ENCODE measurements around the gene TCP11. TPM values are rescaled to one million over a fixed set of nuclear protein-coding genes. Genes with fewer than 3 reads are reported as not detected.
A peak's percentile ranks its signal among the peaks of the same experiment; 100 is the strongest.

TCP11 gene
- polyA plus RNA-seq, 1 of the 3 experiments (the other 2 are of a cell fraction) = 0.16 TPM

DNA sequence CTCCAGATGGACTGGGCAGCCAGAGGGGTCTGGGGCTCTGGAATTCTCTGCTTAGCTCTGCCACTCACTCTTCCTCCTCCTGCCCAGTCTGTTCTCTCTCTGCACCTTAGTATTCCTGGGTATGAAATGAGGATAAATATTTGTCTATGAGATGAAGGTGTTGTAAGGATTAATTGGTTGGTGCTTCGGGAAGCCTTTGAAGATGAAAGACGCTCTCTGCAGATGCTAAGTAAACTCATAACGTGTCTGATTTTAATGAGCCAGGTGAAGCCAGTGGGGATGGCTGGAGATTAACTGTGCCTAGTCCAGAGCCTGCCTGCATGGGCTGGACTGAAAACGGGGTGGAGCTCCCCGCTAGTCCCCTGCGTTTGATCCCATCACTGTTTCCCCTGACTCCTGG, 23.1 kb upstream of the TCP11 start (continued):
- TF ChIP-seq MEF2A (IDR thresholded peaks at IDR 0.05; ENCODE audit: borderline replicate concordance, low read depth) (no peak), FOXM1 (IDR thresholded peaks at IDR 0.05; ENCODE audit: low read depth) (no peak), SIN3A (IDR thresholded peaks at IDR 0.05; ENCODE audit: borderline replicate concordance, low read depth, low read length) (no peak)

DNA sequence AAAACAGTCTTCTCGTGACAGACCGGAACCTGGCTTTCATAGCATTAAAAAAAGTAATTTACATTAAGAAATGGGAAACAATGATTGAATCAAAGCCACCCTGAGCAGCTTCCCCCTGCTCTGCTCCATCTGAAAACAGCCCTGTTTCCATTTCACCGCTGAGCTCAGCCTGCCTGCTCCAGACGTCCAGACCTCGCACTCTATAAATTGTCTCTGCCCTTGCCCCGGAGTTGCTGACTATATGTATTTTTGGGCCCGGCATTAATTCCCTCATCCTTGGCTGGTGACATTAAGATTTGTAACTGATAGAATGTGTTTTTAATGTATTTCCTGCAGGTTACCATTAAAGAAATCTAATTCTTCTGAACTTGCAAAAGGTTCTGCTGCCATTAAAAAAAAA, 22.7 kb upstream of the TCP11 start:
- no peak overlapping the region for H2AFZ ChIP-seq (ENCODE audit: low read depth)
- no peak overlapping the region for H3K4me2 ChIP-seq
- POLR2A ChIA-PET = no interaction called here
- CTCF ChIA-PET = interaction anchor here (1.2 to 5.2 kb wide), 3 partner anchors 17 to 52 kb away, joined by 3 to 28 read pairs (median 3); no protein-coding TSS in a partner anchor
- no peaks in the 10 kb centered on the region for H3F3A ChIP-seq (replicated peaks; ENCODE audit: insufficient read depth)
- H3K9me2 ChIP-seq = no peaks in the 10 kb centered on the region
- H3K27ac ChIP-seq (ENCODE audit: low read depth in 2 of 2, low read length in 1 of 2) = no peak overlapping the region
- H3K4me1 ChIP-seq (ENCODE audit: control insufficient read depth in 1 of 2, insufficient read depth in 2 of 2, low read depth in 1 of 2, low read length in 1 of 2) = peaks cover 0 to 26% of the 10 kb centered on the region in 2 experiments; a peak in 2 of 4 replicates
- TF ChIP-seq FOXJ3 (CRISPR knock-in tag; IDR thresholded peaks at IDR 0.05) = no peak
- TF ChIP-seq GABPA (IDR thresholded peaks at IDR 0.05; ENCODE audit: low read depth) = no peak
- TF ChIP-seq EP300 (IDR thresholded peaks at IDR 0.05; ENCODE audit: borderline replicate concordance in 1 of 2, low read depth in 1 of 2, low read length in 1 of 2) = no peak
- no peak for TF ChIP-seq RCOR1 (IDR thresholded peaks at IDR 0.05; ENCODE audit: low read length)
- TF ChIP-seq, protein P1, sequence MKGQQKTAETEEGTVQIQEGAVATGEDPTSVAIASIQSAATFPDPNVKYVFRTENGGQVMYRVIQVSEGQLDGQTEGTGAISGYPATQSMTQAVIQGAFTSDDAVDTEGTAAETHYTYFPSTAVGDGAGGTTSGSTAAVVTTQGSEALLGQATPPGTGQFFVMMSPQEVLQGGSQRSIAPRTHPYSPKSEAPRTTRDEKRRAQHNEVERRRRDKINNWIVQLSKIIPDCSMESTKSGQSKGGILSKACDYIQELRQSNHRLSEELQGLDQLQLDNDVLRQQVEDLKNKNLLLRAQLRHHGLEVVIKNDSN (IDR thresholded peaks at IDR 0.05; ENCODE audit: borderline replicate concordance, low read depth) = no peak
- no peak for TF ChIP-seq TAF1 (IDR thresholded peaks at IDR 0.05; ENCODE audit: borderline replicate concordance, low read depth, low read length)
- no peak for TF ChIP-seq YY1 (IDR thresholded peaks at IDR 0.05; ENCODE audit: low read depth)
- no peak for TF ChIP-seq MXI1 (IDR thresholded peaks at IDR 0.05; ENCODE audit: low read depth, low read length)
- H3K27me3 ChIP-seq (ENCODE audit: insufficient read depth) = no peaks in the 10 kb centered on the region
- no peak for DNase-seq
- no peaks in the 10 kb centered on the region; the same call in 1 of the 2 replicates for H3K9me3 ChIP-seq
- no peaks in the 10 kb centered on the region for H3K36me3 ChIP-seq (replicated peaks in 1 of 2; ENCODE audit: control insufficient read depth in 1 of 2, insufficient read depth in 2 of 2, low read length in 1 of 2)
- H3K4me3 ChIP-seq (ENCODE audit: low read depth in 2 of 2, low read length in 1 of 2) = no peak overlapping the region
- H4K20me1 ChIP-seq (ENCODE audit: insufficient read depth) = no peaks in the 10 kb centered on the region
- no peaks in the 10 kb centered on the region for H3K79me2 ChIP-seq (ENCODE audit: insufficient read depth)
- H3K9ac ChIP-seq = no peak overlapping the region
- WGBS (ENCODE audit: low lambda C conversion rate) = 87% methylated on average over 7 of the region's 7 CpGs

DNA sequence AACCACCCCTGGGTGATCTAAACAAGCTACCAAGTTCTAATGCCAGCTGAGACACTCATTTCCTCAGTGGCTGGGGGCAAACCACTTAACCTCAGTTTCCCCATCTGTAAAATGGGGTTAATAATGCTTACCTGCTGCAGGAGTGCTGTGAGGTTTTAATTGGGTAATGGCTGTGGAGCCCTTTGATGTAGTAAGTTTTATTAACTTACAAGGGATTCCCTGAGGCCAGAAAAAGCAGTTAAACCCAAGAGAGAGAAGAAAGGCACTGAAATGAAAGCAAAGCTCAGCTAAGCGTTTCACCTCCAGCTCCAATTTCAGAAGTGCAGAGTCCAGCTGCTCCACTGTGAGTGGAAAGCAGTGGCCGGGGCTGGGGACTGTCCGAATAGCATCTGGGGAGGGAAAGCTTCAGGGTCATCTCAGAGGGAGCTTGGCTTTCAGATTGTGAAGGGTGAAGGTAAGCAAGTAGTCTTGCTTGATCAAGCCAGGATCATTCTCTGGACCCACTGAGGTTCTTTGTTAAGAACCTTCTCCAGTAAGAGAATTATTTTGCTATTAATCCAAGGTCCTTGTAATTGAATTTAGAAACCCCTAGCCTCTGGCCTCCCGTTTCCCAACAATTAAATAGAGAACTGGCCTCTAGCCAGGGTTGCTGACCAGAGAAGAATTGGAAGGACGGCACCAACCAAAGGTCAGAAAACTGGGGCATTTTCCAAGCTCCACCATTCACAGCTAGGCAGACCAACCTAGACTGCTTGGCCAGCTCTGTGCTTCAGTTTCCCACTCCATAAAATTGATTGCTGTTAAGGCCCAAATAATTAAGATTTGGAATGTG, 20.9 kb upstream of the TCP11 start:
- no peak for TF ChIP-seq TEAD4 (IDR thresholded peaks at IDR 0.05; ENCODE audit: borderline replicate concordance, insufficient read depth)
- TF ChIP-seq EZH2phosphoT487 (IDR thresholded peaks at IDR 0.05; ENCODE audit: borderline replicate concordance, low read depth) = no peak
- no peak for TF ChIP-seq GABPA (IDR thresholded peaks at IDR 0.05; ENCODE audit: low read depth)
- no peak for TF ChIP-seq SMC3 (IDR thresholded peaks at IDR 0.05; ENCODE audit: low read depth, low read length)
- TF ChIP-seq, protein P2, sequence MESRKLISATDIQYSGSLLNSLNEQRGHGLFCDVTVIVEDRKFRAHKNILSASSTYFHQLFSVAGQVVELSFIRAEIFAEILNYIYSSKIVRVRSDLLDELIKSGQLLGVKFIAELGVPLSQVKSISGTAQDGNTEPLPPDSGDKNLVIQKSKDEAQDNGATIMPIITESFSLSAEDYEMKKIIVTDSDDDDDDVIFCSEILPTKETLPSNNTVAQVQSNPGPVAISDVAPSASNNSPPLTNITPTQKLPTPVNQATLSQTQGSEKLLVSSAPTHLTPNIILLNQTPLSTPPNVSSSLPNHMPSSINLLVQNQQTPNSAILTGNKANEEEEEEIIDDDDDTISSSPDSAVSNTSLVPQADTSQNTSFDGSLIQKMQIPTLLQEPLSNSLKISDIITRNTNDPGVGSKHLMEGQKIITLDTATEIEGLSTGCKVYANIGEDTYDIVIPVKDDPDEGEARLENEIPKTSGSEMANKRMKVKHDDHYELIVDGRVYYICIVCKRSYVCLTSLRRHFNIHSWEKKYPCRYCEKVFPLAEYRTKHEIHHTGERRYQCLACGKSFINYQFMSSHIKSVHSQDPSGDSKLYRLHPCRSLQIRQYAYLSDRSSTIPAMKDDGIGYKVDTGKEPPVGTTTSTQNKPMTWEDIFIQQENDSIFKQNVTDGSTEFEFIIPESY (IDR thresholded peaks at IDR 0.05; ENCODE audit: borderline replicate concordance, low read depth) = no peak
- Histone ChIP-seq H3F3A (replicated peaks; ENCODE audit: insufficient read depth) (no peaks in the 10 kb centered on the region), H2AFZ (ENCODE audit: low read depth) (no peak overlapping the region), H3K4me1 (ENCODE audit: control insufficient read depth in 1 of 2, insufficient read depth in 2 of 2, low read depth in 1 of 2, low read length in 1 of 2) (peaks cover 0 to 26% of the 10 kb centered on the region in 2 experiments; a peak in 2 of 4 replicates), H3K9me3 (no peaks in the 10 kb centered on the region; the same call in 1 of the 2 replicates), H3K9me2 (no peaks in the 10 kb centered on the region), H4K20me1 (ENCODE audit: insufficient read depth) (no peaks in the 10 kb centered on the region), H3K27ac (ENCODE audit: low read depth in 2 of 2, low read length in 1 of 2) (no peak overlapping the region), H3K27me3 (ENCODE audit: insufficient read depth) (no peaks in the 10 kb centered on the region), H3K4me3 (ENCODE audit: low read depth in 2 of 2, low read length in 1 of 2) (no peak overlapping the region), H3K79me2 (ENCODE audit: insufficient read depth) (no peaks in the 10 kb centered on the region), H3K4me2 (no peak overlapping the region), H3K9ac (no peak overlapping the region), H3K36me3 (replicated peaks in 1 of 2; ENCODE audit: control insufficient read depth in 1 of 2, insufficient read depth in 2 of 2, low read length in 1 of 2) (no peaks in the 10 kb centered on the region)
- peak; percentile 34 for DNase-seq
- 62% methylated on average over 5 of the region's 5 CpGs for WGBS (ENCODE audit: low lambda C conversion rate)
- POLR2A ChIA-PET = no interaction called here
- CTCF ChIA-PET = interaction anchor here (1.0 to 5.2 kb wide), 9 partner anchors 15 to 175 kb away, joined by 3 to 28 read pairs (median 6); no protein-coding TSS in a partner anchor

Measured in SK-N-SH (cell line).